ENCODE data around the gene CCDC134. TPM values are rescaled to one million over a fixed set of nuclear protein-coding genes. Genes with fewer than 3 reads are reported as not detected.

The CCDC134 gene
- 4.1 TPM for total RNA-seq
- long read RNA-seq, partial matches to known transcripts: 0 of 6 reads
- long read RNA-seq, other reads (novel, unspliced or antisense): 3 of 6 reads

- DNase-seq (ENCODE audit: low spot score): peak; percentile 97
Measured at GRCh38 chr22:41800348-41801146, at the start of gene CCDC134. TSS of gene CCDC134 (plus strand) at chr22:41800679. CDS start at chr22:41808891, 8,212 bp downstream.

- no peak for DNase-seq (ENCODE audit: low spot score)
Measured at GRCh38 chr22:41752011-41752970, 48.2 kb upstream of the CCDC134 start.

GRCh38 chr22:41753984-41754383 is 46.5 kb upstream of the CCDC134 start:
- no peak for DNase-seq (ENCODE audit: low spot score)

GRCh38 chr22:41757502-41757901 is 43.0 kb upstream of the CCDC134 start:
- DNase-seq (ENCODE audit: low spot score): no peak

- DNase-seq (ENCODE audit: low spot score): no peak
Measured at GRCh38 chr22:41758231-41758630, 42.2 kb upstream of the CCDC134 start.

GRCh38 chr22:41762980-41763779 is 37.3 kb upstream of the CCDC134 start:
- DNase-seq (ENCODE audit: low spot score): no peak

GRCh38 chr22:41766476-41766875 is 34.0 kb upstream of the CCDC134 start:
- no peak for DNase-seq (ENCODE audit: low spot score)

- no peak for DNase-seq (ENCODE audit: low spot score)
Measured at GRCh38 chr22:41768430-41768829, 32.0 kb upstream of the CCDC134 start.

- DNase-seq (ENCODE audit: low spot score): no peak
Measured at GRCh38 chr22:41770715-41771468, 29.6 kb upstream of the CCDC134 start.

GRCh38 chr22:41772198-41772597 is 28.3 kb upstream of the CCDC134 start:
- DNase-seq (ENCODE audit: low spot score): no peak

GRCh38 chr22:41772645-41773044 is 27.8 kb upstream of the CCDC134 start:
- DNase-seq (ENCODE audit: low spot score): no peak

- no peak for DNase-seq (ENCODE audit: low spot score)
Measured at GRCh38 chr22:41775338-41775737, 25.1 kb upstream of the CCDC134 start.

- DNase-seq (ENCODE audit: low spot score): no peak
Measured at GRCh38 chr22:41775976-41776375, 24.5 kb upstream of the CCDC134 start.

GRCh38 chr22:41776381-41776780 is 24.1 kb upstream of the CCDC134 start:
- no peak for DNase-seq (ENCODE audit: low spot score)

- DNase-seq (ENCODE audit: low spot score): no peak
Measured at GRCh38 chr22:41777749-41778425, 22.6 kb upstream of the CCDC134 start.

- DNase-seq (ENCODE audit: low spot score): no peak
Measured at GRCh38 chr22:41779929-41780505, 20.5 kb upstream of the CCDC134 start.

GRCh38 chr22:41780746-41781505 is 19.6 kb upstream of the CCDC134 start:
- no peak for DNase-seq (ENCODE audit: low spot score)

GRCh38 chr22:41781507-41781906 is 19.0 kb upstream of the CCDC134 start:
- DNase-seq (ENCODE audit: low spot score): no peak

GRCh38 chr22:41782316-41782715 is 18.2 kb upstream of the CCDC134 start:
- no peak for DNase-seq (ENCODE audit: low spot score)

Data from mesenteric fat pad (tissue), 1 donor.